ENCODE measurements around the gene SCARF2.

- TF ChIP-seq POLR2A (IDR thresholded peaks at IDR 0.05) (no peak), CTCF (IDR thresholded peaks at IDR 0.05 in 8 of 11, conservative IDR thresholded peaks at IDR 0.05 in 3 of 11) (no peak), POLR2AphosphoS5 (IDR thresholded peaks at IDR 0.05) (no peak)
Observed at GRCh38 chr22:20402960-20403778, 34.5 kb downstream of the SCARF2 start.

All from spleen (tissue), 7 donors.